HCT116 (cell line): ENCODE data around the gene DCUN1D2. TPM values are rescaled to one million over a fixed set of nuclear protein-coding genes. Genes with fewer than 3 reads are reported as not detected.

ENCODE experiments used
- ATAC-seq: fragments of 200-7000 bp; cut with Tn5 transposase; 2 replicates; pipeline ENCODE4 v1.9.1; 2020; ENCODE audit warnings: mild to moderate bottlenecking, moderate library complexity
- BruUV-seq: library from RNA; stranded (reverse); fragments of 400-500 nt; replicated peaks from 2 replicates; lab custom pipeline; 2021; lab: Mats Ljungman, UMichigan
- CTCF ChIA-PET: fragments of 300-600 bp; sonication (Branson Sonifier 250); formaldehyde crosslinking; loops from one replicate; lab custom pipeline; 2021; ENCODE audit warnings: antibody characterized with exemption; lab: Charles Lee
- POLR2A ChIA-PET: fragments of 300-600, 350-600 bp; sonication (Branson Sonifier 250); formaldehyde crosslinking; loops from one replicate; lab custom pipeline; 2021; ENCODE audit warnings: antibody characterized with exemption; lab: Charles Lee
- RAD21 ChIA-PET, 2 experiments: fragments of 300-600 bp; sonication (Branson Sonifier 250); formaldehyde crosslinking; loops; one replicate each; lab custom pipeline; 2023; ENCODE audit warnings: low total read pairs in 2 of 2; ENCODE audit not compliant: uncharacterized antibody in 2 of 2, unreplicated experiment in 2 of 2, low non-redundant PET in 1 of 2; lab: Charles Lee
- DNase-seq: peaks from one replicate; pipeline ENCODE4 v3.0.0-alpha.2; 2010; ENCODE audit warnings: low read depth, low spot score
- H2AFZ ChIP-seq: fragments of 200-600 bp; shearing (Covaris generic), sonication (generic); 2 replicates; pipeline ENCODE4 v1.6.1; 2017; ENCODE audit warnings: low read depth, mixed run types, mixed read lengths, antibody characterized with exemption, low read length; ENCODE audit not compliant: poor library complexity, severe bottlenecking
- H3K27ac ChIP-seq: 2 replicates; pipeline ENCODE4 v1.5.1; 2012; ENCODE audit warnings: low read depth, low read length
- H3K27me3 ChIP-seq: fragments of 200-600 bp; sonication (generic); 2 replicates; pipeline ENCODE4 v1.6.1; 2016; ENCODE audit warnings: mixed run types, low read length, mixed read lengths; ENCODE audit not compliant: insufficient read depth
- H3K36me3 ChIP-seq, 2 experiments: fragments of 200-500 bp in 1 of 2; fragments of 200-600 bp in 1 of 2; sonication (Bioruptor generic) in 1 of 2; sonication (generic) in 1 of 2; 2 replicates each; pipeline versions ENCODE4 v1.5.1 to v1.6.1; 2014 to 2016; ENCODE audit warnings: low read length in 2 of 2, inconsistent platforms in 1 of 2, mixed read lengths in 1 of 2, mixed run types in 1 of 2; ENCODE audit not compliant: insufficient read depth in 2 of 2, control insufficient read depth in 1 of 2
- H3K4me1 ChIP-seq, 2 experiments: fragments of 200-600 bp in 1 of 2; sonication (generic) in 1 of 2; 2 replicates each; pipeline versions ENCODE4 v1.5.1 to v1.6.1; 2012 to 2017; ENCODE audit warnings: low read length in 2 of 2, inconsistent platforms in 1 of 2, mild to moderate bottlenecking in 1 of 2, mixed read lengths in 1 of 2, mixed run types in 1 of 2, moderate library complexity in 1 of 2; ENCODE audit not compliant: insufficient read depth in 2 of 2, control insufficient read depth in 1 of 2
- H3K4me2 ChIP-seq: fragments of 200-600 bp; sonication (generic); 2 replicates; pipeline ENCODE4 v1.6.1; 2017; ENCODE audit warnings: mixed run types, low read length, mixed read lengths
- H3K4me3 ChIP-seq, 2 experiments: fragments of 200-600 bp in 1 of 2; sonication (generic) in 1 of 2; replicated peaks in 1 of 2; 2 replicates each; pipeline ENCODE4 v1.5.1; 2011 to 2016; ENCODE audit warnings: low read length in 2 of 2, control low read depth in 1 of 2, low read depth in 1 of 2, mild to moderate bottlenecking in 1 of 2, mixed read lengths in 1 of 2, mixed run types in 1 of 2
- H3K79me2 ChIP-seq: fragments of 200-600 bp; sonication (generic); 2 replicates; pipeline ENCODE4 v1.6.1; 2017; ENCODE audit warnings: mild to moderate bottlenecking, mixed run types, low read length, moderate library complexity, mixed read lengths; ENCODE audit not compliant: insufficient read depth
- H3K9ac ChIP-seq: fragments of 200-600 bp; sonication (generic); 2 replicates; pipeline ENCODE4 v1.6.1; 2016; ENCODE audit warnings: low read length, mixed read lengths
- H3K9me2 ChIP-seq: fragments of 200-600 bp; sonication (generic), shearing (Covaris generic); 2 replicates; pipeline ENCODE4 v1.6.1; 2017; ENCODE audit warnings: mixed run types, mild to moderate bottlenecking, moderate library complexity; ENCODE audit not compliant: insufficient read depth
- H3K9me3 ChIP-seq, 2 experiments: fragments of 200-500 bp in 1 of 2; fragments of 200-600 bp in 1 of 2; sonication (Bioruptor generic) in 1 of 2; sonication (generic) in 1 of 2; 2 replicates each; pipeline ENCODE4 v1.6.1; 2014 to 2017; ENCODE audit warnings: low read length in 2 of 2, mixed read lengths in 2 of 2, inconsistent platforms in 1 of 2, low read depth in 1 of 2, mild to moderate bottlenecking in 1 of 2, mixed run types in 1 of 2, moderate library complexity in 1 of 2; ENCODE audit not compliant: control insufficient read depth in 1 of 2, insufficient read depth in 1 of 2
- H4K20me1 ChIP-seq: fragments of 200-600 bp; sonication (generic), shearing (Covaris generic); 2 replicates; pipeline ENCODE4 v1.6.1; 2017; ENCODE audit warnings: mixed run types, mild to moderate bottlenecking, moderate library complexity; ENCODE audit not compliant: insufficient read depth
- ELF1 ChIP-seq: IDR thresholded peaks from 2 replicates; pipeline ENCODE4 v1.6.1; 2012; ENCODE audit warnings: low read depth, borderline replicate concordance
- FOSL1 ChIP-seq: IDR thresholded peaks from 2 replicates; pipeline ENCODE4 v1.6.1; 2012; ENCODE audit warnings: low read depth
- POLR2A ChIP-seq: IDR thresholded peaks from 2 replicates; pipeline ENCODE4 v1.7.0; 2011; ENCODE audit warnings: borderline replicate concordance; ENCODE audit not compliant: insufficient read depth, insufficient read length; ENCODE audit errors: extremely low read depth
- SIN3A ChIP-seq: IDR thresholded peaks from 2 replicates; pipeline ENCODE4 v1.6.1; 2012; ENCODE audit warnings: low read depth
- SP1 ChIP-seq: IDR thresholded peaks from 2 replicates; pipeline ENCODE4 v1.6.1; 2012; ENCODE audit warnings: low read depth
- SRF ChIP-seq: IDR thresholded peaks from 2 replicates; pipeline ENCODE4 v1.6.1; 2012; ENCODE audit warnings: low read depth
- TCF7L2 ChIP-seq: IDR thresholded peaks from 2 replicates; pipeline ENCODE4 v1.7.0; 2011; ENCODE audit warnings: borderline replicate concordance, inconsistent platforms; ENCODE audit not compliant: insufficient read depth, insufficient read length; ENCODE audit errors: extremely low read depth
- YY1 ChIP-seq: IDR thresholded peaks from 2 replicates; pipeline ENCODE4 v1.6.1; 2011; ENCODE audit warnings: low read length, low read depth, moderate library complexity, mild to moderate bottlenecking; ENCODE audit not compliant: insufficient replicate concordance; ENCODE audit errors: extremely low read depth
- intact Hi-C: fragments of 100-400 bp; cut with micrococcal nuclease; formaldehyde crosslinking; loops from 2 replicates; pipeline ENCODE4 v1.10.0; 2022
- total RNA-seq: library from RNA; stranded (reverse); gene quantifications from one replicate; pipeline ENCODE4 v1.2.1, GENCODE V29; 2021; ENCODE audit not compliant: unreplicated experiment
- TF ChIP-seq, protein P1 (sequence below): IDR thresholded peaks from 2 replicates; pipeline ENCODE4 v1.6.1; 2011; ENCODE audit warnings: mild to moderate bottlenecking, low read length, moderate library complexity; ENCODE audit not compliant: insufficient replicate concordance; ENCODE audit errors: extremely low read depth
- TF ChIP-seq, protein P2 (sequence below): IDR thresholded peaks from 2 replicates; pipeline ENCODE4 v1.6.1; 2012; ENCODE audit warnings: low read depth

The DCUN1D2 gene
- total RNA-seq, 1 experiment from 2014 or later, result 25.4 TPM

DNA sequence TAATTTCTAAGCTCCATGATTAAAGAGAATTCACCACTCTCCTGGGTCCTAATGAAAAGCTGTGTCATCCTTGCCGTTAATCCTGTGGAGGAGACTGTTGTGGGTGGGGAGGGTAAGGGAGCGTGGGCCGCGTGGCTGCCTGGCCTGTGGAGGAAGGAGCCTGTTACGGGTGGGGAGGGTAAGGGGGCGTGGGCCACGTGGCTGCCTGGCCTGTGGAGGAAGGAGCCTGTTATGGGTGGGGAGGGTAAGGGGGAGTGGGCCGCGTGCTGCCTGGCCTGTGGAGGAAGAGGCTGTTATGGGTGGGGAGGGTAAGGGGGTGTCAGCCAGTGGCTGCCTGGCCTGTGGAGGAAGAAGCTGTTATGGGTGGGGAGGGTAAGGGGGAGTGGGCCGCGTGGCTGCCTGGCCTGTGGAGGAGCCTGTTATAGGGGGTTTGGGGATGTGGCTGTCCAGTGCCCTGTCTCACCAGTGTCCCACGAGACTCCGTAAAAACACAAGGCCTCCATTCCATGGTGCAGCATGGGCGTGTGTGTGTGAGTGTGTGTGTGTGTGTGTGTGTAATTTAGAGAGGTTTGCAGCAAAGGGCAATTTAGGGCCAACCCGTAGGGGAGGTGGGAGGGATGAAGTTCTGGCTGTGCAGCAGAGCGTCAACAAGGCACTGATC is 15.6 kb upstream of the DCUN1D2 start:
- BruUV-seq, result no TSS peak
- intact Hi-C loops, result no loop called here
- peaks cover 31 to 40% of the 10 kb centered on the region in 2 experiments for H3K36me3 ChIP-seq

More for the DNA sequence above, 15.6 kb upstream of the DCUN1D2 start:
- RAD21 ChIA-PET, result interaction anchor here in 1 of 2 experiments (0.6 kb wide), 1 partner anchor 39 kb away, joined by 4 read pairs; no protein-coding TSS in a partner anchor
- H3K27ac ChIP-seq, result no peak overlapping the region
- H2AFZ ChIP-seq, result no peak overlapping the region
- no peaks in the 10 kb centered on the region for H4K20me1 ChIP-seq
- H3K79me2 ChIP-seq, result peaks cover 6% of the 10 kb centered on the region; the same call in 1 of the 2 replicates
- no peak overlapping the region for H3K9ac ChIP-seq
- no peaks in the 10 kb centered on the region for H3K4me1 ChIP-seq
- ATAC-seq (0 out of 2 replicates have a peak, but pooled peaks have one; percentile 14), DNase-seq (no peak)
- no peaks in the 10 kb centered on the region for H3K27me3 ChIP-seq
- H3K9me3 ChIP-seq, result no peaks in the 10 kb centered on the region
- POLR2A ChIA-PET, result no interaction called here
- H3K4me2 ChIP-seq, result no peak overlapping the region
- H3K9me2 ChIP-seq, result no peaks in the 10 kb centered on the region
- no peak overlapping the region for H3K4me3 ChIP-seq
- TF ChIP-seq FOSL1 (no peak), SP1 (no peak), TCF7L2 (no peak), POLR2A (no peak), YY1 (no peak), SRF (no peak), SIN3A (no peak), ELF1 (no peak)
- TF ChIP-seq, protein P1, sequence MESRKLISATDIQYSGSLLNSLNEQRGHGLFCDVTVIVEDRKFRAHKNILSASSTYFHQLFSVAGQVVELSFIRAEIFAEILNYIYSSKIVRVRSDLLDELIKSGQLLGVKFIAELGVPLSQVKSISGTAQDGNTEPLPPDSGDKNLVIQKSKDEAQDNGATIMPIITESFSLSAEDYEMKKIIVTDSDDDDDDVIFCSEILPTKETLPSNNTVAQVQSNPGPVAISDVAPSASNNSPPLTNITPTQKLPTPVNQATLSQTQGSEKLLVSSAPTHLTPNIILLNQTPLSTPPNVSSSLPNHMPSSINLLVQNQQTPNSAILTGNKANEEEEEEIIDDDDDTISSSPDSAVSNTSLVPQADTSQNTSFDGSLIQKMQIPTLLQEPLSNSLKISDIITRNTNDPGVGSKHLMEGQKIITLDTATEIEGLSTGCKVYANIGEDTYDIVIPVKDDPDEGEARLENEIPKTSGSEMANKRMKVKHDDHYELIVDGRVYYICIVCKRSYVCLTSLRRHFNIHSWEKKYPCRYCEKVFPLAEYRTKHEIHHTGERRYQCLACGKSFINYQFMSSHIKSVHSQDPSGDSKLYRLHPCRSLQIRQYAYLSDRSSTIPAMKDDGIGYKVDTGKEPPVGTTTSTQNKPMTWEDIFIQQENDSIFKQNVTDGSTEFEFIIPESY, result no peak
- TF ChIP-seq, protein P2, sequence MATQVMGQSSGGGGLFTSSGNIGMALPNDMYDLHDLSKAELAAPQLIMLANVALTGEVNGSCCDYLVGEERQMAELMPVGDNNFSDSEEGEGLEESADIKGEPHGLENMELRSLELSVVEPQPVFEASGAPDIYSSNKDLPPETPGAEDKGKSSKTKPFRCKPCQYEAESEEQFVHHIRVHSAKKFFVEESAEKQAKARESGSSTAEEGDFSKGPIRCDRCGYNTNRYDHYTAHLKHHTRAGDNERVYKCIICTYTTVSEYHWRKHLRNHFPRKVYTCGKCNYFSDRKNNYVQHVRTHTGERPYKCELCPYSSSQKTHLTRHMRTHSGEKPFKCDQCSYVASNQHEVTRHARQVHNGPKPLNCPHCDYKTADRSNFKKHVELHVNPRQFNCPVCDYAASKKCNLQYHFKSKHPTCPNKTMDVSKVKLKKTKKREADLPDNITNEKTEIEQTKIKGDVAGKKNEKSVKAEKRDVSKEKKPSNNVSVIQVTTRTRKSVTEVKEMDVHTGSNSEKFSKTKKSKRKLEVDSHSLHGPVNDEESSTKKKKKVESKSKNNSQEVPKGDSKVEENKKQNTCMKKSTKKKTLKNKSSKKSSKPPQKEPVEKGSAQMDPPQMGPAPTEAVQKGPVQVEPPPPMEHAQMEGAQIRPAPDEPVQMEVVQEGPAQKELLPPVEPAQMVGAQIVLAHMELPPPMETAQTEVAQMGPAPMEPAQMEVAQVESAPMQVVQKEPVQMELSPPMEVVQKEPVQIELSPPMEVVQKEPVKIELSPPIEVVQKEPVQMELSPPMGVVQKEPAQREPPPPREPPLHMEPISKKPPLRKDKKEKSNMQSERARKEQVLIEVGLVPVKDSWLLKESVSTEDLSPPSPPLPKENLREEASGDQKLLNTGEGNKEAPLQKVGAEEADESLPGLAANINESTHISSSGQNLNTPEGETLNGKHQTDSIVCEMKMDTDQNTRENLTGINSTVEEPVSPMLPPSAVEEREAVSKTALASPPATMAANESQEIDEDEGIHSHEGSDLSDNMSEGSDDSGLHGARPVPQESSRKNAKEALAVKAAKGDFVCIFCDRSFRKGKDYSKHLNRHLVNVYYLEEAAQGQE, result no peak
- TF ChIP-seq, all 23 proteins: peak for 0
- CTCF ChIA-PET, result no interaction called here
